Endometrial microvascular endothelial cells (primary cell): ENCODE results near the gene SPEF1. TPM values are rescaled to one million over a fixed set of nuclear protein-coding genes. Genes with fewer than 3 reads are reported as not detected.

Experiments
- in situ Hi-C: cut with HindIII; loops from 2 replicates; pipeline ENCODE4 v1.10.0; 2017; ENCODE audit warnings: low sequenced_read_pairs, low pct_unique_long_range_greater_than_20kb; ENCODE audit errors: inconsistent ontology term
- total RNA-seq: library from RNA; depleted of rRNA; stranded (reverse); fragments of >200 nt; gene quantifications from one replicate; pipeline ENCODE4 v1.2.3, GENCODE V29; 2015; ENCODE audit errors: inconsistent ontology term

Gene SPEF1
- total RNA-seq, 1 donor from 2014 or later = not detected

DNA sequence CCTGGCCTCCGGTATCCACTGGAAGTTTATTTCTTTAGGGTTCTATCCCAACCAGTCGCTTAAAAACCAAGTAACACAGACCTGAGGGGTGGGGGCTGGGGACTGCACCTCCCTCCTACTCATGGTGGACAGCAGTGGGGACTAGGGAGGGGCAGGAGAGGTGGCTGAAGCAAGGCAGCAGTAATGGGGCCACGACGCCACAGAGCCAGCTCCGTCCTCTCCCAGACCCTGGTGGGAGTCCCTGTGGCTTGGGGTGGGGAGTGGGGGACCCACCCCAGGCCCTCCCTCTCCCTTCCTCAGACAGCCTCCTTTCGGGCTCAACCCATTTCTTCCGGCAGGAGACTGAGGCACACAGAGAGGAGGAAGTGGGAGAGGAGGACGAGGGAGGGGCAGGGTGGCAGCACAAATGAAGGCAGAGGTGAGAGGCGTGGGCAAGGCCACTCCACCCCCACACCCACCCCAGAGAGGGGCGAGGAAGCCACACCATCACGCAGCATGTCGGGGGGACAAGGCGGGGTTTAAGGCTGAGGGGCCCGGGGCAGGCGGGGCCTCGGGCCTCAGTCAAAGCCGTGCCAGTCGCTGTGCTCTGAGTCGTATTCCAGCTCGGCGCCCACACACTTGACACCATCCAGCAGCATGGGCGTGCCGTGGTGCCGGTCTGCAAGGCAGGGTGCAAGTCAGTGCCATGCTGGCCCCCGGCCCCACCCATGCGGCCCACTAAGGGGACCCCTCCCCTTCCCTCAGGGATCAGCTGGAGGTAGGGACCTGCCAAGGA lies 27.6 kb downstream of the SPEF1 start:
- in situ Hi-C loops = no loop called here

DNA sequence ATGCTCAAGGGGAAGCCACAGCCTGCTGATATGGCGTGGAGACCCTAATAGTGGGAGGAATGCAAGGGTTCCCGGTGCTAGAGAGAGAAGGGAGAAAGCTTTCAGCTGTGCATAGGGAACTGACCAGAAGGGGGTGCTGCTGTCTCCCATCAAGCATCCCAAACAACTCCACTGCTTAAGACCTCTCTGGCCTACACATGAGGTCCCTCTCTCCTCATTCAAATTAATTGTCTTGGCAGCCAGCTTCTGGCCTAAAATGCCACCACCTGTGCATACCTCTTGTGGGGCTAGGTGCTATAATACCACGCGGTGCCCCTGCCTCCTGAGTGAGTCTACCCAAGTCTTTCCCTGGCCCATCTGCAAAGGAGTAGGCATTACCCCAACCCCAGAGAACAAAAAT lies 28.1 kb downstream of the SPEF1 start:
- in situ Hi-C loops = no loop called here

DNA sequence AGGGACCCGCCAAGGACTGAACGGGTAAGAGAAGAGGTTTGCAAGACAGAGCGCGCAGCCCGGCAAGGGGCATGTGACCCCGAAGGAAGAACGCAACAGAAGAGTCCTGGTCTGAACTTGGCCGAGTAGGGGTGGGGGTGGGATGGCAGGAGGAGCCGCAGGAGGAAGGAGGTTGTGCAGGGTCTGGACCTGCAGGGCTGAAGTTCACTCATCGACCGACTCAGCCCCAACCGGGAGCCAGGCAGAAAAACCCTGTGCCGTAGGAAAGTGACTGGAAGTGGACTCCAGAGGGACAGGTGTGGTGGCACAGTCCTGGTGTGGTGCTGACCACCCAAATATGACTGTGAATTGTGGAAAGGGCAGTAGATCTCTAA lies 28.9 kb downstream of the SPEF1 start:
- in situ Hi-C loops = no loop called here

DNA sequence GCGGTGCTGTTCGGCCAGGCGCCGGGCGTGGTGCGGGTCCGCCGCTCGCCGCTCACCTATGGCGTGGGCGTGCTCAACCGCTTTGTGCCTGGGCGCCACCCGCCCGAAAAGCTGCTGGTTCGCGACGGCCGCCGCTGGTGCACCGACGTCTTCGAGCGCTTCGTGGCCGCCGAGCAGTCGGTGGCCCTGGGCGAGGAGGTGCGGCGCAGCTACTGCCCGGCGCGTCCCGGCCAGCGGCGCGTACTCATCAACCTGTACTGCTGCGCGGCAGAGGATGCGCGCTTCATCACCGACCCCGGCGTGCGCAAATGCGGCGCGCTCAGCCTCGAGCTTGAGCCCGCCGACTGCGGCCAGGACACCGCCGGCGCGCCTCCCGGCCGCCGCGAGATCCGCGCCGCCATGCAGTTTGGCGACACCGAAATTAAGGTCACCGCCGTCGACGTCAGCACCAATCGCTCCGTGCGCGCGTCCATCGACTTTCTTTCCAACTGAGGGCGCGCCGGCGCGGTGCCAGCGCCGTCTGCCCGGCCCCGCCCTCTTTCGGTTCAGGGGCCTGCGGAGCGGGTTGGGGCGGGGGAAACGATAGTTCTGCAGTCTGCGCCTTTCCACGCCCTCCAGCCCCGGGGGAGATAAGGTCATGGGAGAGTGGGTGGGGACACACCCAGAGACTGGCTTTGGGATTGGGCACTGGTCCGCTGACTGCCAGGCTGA lies 29.4 kb downstream of the SPEF1 start:
- in situ Hi-C loops = no loop called here

DNA sequence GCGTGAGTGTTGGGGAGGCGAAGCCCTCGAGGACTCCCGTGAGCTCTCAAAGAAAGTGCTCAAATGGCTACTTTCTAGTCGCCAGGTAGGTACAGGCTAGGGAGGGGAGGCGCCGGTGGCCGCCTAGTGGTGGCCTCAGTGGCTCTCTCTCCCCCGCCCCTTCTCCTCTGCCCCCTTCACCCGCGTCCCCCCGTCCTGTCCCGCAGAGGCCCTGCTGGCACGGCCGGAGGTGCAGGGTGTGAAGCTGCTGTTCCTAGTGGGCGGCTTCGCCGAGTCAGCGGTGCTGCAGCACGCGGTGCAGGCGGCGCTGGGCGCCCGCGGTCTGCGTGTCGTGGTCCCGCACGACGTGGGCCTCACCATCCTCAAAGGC lies 30.0 kb downstream of the SPEF1 start:
- in situ Hi-C loops = no loop called here

DNA sequence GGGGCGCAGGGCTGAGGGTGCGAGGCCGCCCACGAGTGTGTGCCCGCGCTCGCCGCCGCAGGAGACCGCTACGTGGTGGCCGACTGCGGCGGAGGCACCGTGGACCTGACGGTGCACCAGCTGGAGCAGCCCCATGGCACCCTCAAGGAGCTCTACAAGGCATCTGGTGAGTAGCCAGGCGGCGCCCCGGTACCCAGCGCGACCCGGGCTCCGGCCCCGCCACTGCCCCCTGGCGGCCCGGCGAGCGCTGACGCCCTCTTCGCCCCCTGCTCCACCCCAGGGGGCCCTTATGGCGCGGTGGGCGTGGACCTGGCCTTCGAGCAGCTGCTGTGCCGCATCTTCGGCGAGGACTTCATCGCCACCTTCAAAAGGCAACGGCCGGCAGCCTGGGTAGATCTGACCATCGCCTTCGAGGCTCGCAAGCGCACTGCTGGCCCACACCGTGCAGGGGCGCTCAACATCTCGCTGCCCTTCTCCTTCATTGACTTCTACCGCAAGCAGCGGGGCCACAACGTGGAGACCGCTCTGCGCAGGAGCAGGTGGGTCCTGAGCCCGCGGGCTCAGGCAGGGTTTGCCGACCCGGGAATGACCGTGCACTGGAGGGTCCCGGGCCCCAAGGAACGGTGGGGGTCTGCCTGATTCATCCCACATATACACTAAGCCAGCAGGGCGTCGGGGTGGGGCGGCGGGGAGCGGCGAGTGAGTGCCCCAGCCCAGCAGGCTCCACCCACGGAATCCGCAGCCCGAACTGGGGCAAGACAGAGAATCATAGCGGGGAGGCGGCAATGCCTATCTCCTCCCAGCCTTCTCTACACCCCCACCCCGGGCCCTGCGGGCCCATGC lies 31.3 kb downstream of the SPEF1 start:
- in situ Hi-C loops = no loop called here

DNA sequence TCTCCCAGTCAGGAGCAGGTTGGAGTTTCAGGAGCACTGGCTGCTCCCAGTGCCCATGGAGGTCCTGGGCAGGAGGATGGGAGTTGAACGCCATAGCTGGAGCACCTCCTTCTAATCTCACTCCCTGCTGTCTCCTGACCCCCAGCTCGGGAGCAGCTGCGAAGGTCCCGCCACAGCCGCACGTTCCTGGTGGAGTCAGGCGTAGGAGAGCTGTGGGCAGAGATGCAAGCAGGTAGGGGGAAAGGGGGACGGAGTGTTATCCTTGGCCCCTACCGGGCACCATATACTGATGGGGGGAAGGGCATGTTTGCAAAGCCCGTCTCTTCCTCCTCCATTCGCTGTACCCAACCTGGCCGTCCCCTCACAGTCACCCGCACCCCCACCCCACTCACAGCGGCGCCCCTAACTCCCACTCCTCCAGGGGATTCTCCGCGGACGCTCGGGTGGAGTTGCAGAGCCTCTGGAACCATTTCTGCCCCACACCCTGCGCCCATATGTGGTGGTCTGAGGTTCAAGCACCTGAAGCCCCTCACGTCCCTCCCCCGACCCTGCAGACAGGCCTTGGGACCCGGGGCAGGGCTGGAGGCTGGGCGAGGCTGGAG lies 32.1 kb downstream of the SPEF1 start:
- in situ Hi-C loops = no loop called here

DNA sequence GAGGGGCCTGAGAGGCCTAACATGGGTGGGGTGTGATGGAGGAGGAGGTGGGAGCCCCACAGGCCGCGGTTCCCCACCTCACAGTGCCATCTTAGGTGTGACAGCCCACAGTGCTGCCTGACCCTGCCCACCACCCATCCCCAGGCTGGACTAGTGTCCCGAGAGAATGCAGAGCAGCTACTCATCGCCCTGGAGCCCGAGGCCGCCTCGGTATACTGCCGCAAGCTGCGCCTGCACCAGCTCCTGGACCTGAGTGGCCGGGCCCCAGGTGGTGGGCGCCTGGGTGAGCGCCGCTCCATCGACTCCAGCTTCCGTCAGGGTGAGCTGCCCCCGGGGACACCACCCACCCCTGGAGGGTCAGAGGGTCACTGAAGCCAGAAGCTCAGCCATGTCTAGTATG lies 33.2 kb downstream of the SPEF1 start:
- in situ Hi-C loops = no loop called here

DNA sequence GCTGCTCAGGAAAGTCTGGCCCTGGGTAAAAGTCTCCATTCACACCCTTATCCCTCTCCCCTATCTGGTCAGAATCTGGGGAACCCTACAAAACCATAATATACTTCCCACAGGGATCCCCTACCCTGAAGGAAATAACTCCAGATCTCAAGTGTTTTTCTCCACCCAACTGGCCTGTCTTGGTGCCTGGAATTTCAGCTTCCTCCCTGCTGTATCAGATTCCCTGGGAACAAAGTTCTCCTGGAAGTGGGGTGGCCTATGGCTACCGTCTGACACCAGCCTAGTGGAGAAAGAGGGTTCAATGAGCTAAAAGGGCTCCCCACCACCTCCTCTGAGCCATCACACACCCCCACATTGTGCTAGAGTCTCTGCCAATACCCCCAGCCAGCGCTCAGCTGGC lies 33.8 kb downstream of the SPEF1 start:
- in situ Hi-C loops = no loop called here

DNA sequence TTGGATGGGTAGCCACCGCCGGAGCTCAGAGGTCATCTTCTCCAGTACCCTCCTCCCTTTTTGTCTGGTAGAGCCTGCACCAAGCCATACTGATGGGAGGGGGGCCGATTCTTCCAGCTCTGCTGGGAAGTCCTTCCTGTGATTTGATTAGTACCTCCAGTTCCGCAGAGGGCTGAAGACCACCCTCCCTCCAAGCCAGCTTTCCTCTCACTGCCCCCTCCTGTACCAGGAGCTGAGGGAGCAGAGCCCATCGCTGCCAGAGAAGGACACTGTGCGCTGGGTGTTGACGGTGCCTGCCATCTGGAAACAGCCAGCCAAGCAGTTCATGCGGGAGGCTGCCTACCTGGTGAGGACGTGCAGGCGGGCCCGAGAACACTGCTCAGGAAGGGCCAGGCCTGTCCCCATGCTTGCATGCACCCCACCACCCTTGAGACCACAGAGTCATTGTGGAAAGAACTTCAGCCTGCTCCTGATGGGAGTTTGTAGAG lies 35.5 kb downstream of the SPEF1 start:
- in situ Hi-C loops = no loop called here

DNA sequence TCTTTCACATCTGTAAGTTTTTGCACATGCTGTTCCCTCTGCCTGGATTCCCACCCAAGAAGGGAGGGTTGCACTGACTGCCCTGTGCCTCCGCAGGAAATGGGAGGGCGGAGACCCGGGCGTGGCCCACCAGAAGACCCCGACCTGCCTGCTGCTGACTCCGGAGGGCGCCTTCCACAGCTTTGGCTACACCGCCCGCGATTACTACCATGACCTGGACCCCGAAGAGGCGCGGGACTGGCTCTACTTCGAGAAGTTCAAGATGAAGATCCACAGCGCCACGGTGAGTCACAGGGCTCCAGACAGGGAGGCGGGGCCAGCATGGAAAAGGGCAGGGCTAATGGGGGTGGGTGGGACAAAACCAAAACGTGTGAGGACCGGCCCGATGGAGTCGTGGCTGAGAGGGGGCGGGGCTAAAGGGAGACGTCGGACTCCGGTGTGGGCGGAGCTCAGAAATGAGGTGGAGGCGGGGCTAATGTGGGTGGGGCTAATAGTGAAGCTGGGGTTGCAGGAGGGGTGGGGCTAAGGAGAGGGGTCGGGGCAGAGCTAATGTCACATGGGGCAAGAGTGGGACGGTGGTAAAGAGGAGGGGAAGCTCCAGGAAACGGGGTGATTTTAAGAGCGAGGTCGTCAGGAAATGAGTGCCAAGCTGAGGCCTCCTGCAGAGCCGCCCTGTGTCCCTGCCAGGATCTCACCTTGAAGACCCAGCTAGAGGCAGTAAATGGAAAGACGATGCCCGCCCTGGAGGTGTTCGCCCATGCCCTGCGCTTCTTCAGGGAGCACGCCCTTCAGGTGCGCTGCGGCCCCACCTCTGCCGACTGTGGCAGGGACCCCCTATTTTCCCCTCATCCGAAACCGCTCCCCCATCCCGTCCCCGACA lies 36.2 kb downstream of the SPEF1 start:
- in situ Hi-C loops = no loop called here

DNA sequence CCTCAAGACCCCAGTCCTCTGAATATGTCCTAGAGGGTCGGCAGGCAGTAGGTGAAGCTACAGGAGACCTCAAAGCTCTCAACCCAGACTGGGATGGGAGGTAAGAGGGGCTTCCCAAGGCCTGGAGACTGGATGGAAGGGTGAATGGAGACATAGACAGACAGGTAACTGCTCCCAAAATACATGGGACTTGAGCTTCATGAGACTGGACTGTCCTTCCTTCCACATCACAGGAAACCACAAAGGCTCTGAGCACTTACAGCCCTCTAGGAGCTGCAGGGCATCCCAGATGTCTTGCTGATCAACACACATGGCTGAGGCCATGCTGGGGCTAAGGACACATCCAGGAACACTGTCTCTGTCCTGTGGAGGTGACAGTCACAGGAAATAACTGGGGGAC lies 37.2 kb downstream of the SPEF1 start:
- in situ Hi-C loops = no loop called here

DNA sequence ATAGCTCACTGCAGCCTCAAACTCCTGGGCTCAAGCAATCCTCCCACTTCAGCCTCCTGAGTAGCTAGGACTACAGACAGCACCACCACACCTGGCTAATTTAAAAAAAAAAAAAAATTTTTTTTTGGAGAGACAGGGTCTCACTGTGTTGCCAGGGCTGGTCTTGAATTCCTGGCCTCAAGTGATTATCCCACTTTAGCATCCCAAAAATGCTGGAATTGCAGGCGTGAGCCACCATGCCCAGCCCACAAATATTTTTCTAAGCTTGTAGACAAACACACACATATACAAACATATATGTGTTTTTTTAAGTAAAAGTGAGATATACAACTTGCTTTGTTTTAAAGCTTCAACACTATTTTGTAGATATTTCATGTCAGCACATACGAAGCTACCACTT lies 38.0 kb downstream of the SPEF1 start:
- in situ Hi-C loops = no loop called here

DNA sequence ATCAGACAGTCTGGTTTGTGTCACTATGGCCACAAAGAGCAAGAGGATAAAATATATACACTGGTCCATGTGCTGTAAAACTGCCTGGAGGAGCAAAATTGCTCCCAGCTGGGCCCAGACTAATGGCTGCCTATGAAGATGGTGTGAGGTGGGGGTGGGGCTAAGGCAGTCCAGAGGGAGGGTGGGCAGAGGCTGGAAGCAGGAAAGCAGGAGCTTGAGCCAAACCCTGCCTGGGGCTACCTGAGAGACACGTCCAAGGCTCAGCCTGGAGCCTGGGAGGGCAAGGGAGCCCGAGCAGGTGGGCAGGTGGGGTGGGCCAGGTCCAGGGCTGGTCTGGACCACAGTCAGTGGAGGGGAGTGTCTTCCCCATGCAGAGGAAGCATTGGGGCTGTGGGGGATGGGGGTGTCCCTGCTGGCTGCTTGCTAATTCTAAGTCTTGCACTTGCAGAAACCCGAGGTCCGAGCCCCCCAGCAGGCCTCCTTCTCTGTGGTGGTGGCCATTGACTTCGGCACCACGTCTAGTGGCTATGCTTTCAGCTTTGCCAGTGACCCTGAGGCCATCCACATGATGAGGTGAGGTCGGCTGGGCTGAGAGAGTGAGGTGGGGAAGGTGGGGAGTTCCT lies 39.3 kb downstream of the SPEF1 start:
- in situ Hi-C loops = no loop called here

DNA sequence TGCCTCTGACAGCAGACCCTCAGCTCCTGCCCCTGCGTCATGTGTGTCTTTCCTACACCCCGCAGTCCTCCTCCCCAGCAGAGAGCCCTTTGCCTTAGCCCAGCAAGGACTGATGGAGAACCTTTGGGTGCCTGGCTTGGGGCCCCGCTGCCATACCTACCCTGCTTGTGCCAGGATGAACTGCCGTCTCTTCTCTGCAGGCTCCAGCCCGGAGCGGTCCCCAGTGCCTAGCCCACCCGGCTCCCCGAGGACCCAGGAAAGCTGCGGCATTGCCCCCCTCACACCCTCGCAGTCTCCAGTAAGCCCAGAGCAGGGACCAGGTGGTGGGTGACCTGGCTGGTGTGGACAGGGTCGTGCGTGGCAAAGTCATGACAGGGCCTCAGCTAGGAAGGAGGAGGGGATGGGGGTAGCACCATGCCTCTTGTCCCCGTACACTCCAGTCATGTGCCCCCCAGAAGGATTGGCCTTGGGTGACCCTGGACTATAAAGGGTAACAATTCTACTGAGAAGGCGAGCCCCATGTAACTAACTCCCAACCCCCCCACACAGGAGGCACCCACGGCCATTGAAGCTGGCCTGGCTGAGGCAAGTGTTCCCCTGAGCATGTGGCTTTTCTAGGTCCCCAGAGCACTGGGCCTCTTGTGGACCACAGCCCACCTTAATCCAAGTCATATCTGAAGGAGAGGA lies 40.5 kb downstream of the SPEF1 start:
- in situ Hi-C loops = no loop called here

DNA sequence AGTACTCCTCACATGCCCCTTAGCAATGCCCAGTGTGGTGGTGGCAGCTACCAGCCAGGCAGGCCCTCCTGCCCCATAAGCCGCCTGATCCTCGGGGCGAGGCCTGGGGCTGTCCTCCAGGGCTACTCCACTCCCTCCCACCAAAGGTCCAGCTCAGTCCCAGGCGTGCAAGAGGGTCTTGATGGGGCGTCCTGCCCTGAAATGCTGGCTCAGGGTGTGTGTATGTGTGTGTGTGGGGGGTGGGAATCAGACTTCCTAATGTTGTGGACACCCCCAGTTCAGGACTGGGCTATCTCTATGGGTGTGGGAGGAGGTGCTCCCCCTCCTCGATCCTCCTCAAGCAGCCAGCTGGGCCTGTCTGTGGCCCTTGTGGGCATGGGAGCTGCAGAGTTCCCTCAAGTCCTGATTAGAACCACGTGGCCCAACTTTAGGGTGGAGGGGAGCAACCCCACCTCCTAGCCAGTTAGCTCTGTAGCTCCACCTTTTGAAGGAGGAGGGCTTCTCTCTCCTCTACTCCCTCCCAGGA lies 41.3 kb downstream of the SPEF1 start:
- in situ Hi-C loops = no loop called here
